G401 (cell line): ENCODE results near the gene NUP98. TPM values are rescaled to one million over a fixed set of nuclear protein-coding genes. Genes with fewer than 3 reads are reported as not detected.
A peak's percentile ranks its signal among the peaks of the same experiment; 100 is the strongest.
"Not testable (repeated sequence)": the region's sequence is repeated elsewhere in the genome, so short reads cannot be mapped to it uniquely, and the experiment has no call there.

Experiments used
- DNase-seq: peaks from one replicate; pipeline ENCODE4 v3.0.0-alpha.2; 2015; ENCODE audit warnings: low spot score
- in situ Hi-C: cut with HindIII; loops from 2 replicates; pipeline ENCODE4 v1.10.0; 2016; ENCODE audit warnings: low sequenced_read_pairs, mixed read lengths
- total RNA-seq: library from RNA; depleted of rRNA; stranded (reverse); fragments of >200 nt; shearing (Covaris generic); gene quantifications from 2 replicates; pipeline ENCODE4 v1.2.3, GENCODE V29; 2014

The NUP98 gene
- total RNA-seq, 1 experiment from 2014 or later: 150 TPM

DNA sequence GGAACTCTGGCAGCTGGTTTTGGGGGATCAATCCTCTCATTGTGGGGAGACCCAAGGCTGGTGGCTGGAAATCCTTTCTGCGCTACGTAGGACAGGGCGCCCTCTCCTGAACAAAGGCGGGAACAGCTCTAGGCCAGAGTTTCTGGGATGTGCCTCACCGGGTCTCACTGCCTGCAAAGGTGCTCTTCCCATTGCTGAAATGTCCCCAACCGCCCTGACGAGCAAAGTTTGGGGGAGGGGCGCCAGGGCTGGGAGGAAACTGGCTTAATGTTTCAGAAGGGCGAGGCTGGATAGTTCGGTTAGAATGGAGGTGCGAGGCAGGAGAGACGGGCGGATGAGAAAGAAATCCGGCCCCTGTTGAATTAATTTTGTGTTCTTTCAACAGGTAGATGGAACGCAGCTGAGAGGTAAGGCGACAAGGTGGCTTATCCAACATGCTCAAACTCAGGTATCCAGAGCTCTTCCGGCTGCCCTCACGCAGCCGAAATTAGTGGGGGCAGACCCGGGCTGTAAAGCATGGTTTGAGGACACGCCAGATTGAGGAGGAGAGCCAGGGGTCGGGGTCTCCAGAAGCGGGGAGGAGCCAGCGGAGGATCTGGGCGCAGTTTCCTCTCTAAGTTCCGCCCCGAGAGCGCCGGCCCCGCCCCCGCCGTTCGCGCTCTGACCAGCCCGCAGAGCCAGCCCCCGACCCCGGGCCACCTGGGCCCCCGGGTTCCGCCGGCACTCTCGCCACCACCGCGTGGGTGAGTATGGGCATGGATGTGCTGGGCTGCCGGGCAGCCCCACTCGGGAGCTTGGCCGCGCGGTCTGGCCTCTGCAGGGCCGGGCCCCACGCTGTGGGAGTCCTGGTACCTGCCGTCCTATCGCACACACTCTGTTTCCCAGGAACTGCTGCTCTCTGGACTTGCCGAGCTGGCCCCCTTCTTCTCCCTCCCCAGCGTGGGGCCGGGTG is 10.8 kb upstream of the NUP98 start, which contains the start of gene PGAP2:
Gene PGAP2, plus strand, starts transcription at position 652 of the 952 bp plus-strand sequence. CDS start 2,700 bp downstream, outside the sequence.
- in situ Hi-C loops: no loop called here
- DNase-seq: peak; percentile 66

DNA sequence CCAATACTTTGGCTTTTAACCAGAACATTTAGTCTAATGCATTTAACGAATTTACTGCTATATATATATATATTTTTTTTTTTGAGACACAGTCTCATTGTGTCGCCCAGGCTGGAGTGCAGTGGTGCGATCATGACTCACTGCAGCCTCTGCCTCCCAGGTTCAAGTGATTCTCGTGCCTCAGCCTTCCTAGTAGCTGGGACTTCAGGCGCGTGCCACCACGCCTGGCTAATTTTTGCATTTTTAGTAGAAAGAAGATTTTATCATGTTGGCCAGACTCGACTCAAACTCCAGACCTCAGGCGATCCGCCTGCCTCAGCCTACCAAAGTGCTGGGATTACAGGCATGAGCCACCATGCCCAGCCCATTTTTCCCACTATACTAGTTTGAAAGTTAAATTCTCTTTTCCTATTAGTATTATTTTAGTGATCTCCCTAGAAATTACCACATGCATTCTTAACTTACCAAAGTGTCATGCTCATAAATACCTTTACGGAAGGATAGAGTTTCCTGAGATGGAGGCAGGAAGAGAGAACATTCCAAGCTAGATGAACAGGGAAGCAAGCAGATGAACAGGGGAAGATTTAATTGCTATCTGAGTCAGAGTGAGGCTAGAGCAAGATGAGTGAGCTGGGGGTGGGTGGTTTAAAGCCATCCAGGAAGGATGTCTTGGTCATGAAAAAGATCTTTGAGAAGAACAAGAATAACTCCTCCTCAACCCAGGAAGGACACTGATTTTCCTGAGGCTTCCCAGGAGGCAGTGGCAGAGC is 6.6 kb upstream of the NUP98 start:
- in situ Hi-C loops: no loop called here
- DNase-seq: no peak

GRCh38 chr11:3802011-3802790 is 4.8 kb upstream of the NUP98 start:
- no peak for DNase-seq
- in situ Hi-C loops: no loop called here

DNA sequence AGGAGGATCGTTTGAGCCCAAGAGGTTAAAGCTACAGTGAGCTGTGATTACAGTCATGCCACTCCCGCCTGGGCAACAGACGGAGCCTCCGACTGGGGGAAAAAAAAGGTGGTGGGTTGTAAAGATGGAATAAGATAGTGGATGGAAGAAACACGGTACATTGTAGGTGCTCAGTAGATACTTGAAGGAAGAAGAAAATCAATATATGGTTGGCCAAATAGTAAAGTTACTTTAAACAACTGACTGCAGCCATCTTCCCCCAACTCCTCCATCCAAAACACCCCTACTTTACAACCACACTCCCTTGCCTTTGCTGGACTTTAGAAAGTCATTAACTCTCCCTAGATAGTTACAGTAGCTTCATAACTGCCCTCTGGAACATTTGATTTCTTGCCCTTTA is 2.5 kb upstream of the NUP98 start:
- DNase-seq: no peak
- in situ Hi-C loops: loop anchor here (5.0 kb wide), 1 partner anchor 38 kb away; no protein-coding TSS in a partner anchor

DNA sequence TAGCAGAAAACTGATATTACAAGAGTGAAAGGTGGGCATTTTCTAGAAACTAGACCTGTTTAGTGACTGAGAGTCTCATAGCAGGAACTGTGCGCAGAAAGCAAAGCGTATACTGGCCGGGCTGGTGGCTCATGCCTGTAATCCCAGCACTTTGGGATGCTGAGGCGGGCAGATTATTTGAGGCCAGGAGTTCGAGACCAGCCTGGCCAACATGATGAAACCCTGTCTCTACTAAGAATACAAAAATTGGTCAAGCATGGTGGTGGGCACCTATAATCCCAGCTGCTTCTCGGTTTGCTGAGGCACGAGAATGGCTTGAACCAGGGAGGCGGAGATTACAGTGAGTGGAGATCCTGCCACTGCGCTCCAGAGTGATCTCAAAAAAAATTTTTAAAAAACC is 1.8 kb upstream of the NUP98 start:
- no peak for DNase-seq
- in situ Hi-C loops: loop anchor here (5.0 kb wide), 1 partner anchor 37 kb away; no protein-coding TSS in a partner anchor

DNA sequence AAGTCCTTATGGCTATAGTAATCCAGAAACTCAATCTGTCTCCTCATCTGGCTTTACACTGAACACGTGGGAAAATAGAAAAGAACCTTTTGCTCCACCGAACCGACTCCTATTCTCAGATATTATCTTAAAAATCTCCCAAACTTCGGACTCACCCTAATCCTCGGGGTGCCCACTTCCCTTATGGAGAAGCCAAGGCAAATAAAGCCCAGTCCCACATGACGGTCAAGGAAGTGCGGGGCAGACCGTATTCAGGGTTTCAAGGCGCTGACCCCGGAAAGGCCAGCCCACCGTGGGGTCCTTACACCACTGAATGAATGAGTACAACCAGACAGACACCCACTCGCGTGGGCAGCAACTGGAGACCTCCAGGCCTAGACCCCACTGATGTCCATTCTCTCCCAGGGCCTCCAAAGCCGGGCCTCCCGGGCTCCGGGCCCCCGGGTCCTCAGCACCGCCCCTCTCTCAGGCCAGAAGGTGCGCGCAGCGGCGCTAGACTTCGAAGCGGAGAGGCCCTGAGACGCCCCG is 489 bp downstream of the NUP98 start:
- in situ Hi-C loops: loop anchor here (5.0 kb wide), 1 partner anchor 35 kb away; no protein-coding TSS in a partner anchor
- no peak for DNase-seq

- in situ Hi-C loops: loop anchor here (5.0 kb wide), 1 partner anchor 34 kb away; no protein-coding TSS in a partner anchor
- DNase-seq: no peak
These were observed 1.0 kb downstream of the NUP98 start for GRCh38 chr11:3796346-3796745.

DNA sequence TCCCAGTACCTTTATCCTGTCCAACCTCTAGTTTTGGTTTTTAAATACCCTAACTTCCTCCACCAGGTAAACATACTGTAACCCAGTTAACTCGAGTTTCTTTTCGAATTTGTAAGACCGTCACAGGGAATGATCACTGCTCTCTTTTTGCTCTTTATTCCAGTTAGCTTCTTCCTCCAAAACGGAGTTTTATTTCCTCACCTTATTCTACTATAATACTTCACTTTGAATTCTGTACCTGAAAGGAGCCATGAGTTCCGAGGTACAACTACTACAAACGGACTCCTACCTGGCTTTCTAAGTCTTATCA is 1.4 kb downstream of the NUP98 start:
- in situ Hi-C loops: loop anchor here (5.0 kb wide), 1 partner anchor 34 kb away; no protein-coding TSS in a partner anchor
- DNase-seq: no peak

DNA sequence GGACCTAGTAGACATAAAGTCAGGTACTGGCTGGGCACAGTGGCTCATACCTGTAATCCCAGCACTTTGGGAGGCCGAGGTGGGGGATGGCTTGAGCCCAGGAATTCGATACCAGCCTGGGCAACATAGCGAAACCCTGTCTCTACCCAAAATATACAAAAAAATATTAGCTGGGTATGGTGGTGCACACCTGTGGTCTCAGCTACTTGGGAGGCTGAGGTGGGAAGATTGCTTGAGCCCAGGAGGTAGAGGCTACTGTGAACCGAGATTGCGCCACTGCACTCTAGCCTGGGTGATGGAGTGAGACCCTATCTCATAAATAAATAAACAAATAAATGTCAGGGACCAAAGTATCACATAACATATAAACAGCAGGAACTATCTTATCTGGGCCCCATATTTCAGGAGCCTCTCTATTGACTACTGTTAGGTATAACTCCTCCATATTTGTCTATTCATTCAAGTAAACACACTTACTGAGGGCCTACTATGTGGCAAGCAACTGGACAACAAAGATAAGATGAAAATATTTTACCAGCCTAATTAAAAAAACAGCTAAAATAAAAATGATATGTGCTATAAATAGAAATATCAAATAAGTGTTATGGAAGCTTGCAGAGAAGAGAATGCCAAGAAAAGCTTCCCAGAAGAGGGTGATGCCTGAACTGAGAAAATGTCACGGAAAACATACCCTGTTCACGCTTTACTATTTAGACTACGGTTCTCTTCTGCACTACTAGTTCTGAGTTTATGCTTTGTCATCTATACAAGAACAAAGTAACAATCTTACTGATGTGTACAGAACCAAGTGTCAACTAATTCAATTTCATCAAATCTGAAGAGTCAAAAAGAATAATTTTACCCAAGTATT is 2.0 kb downstream of the NUP98 start:
- DNase-seq: no peak
- in situ Hi-C loops: loop anchor here (5.0 kb wide), 1 partner anchor 33 kb away; no protein-coding TSS in a partner anchor

DNA sequence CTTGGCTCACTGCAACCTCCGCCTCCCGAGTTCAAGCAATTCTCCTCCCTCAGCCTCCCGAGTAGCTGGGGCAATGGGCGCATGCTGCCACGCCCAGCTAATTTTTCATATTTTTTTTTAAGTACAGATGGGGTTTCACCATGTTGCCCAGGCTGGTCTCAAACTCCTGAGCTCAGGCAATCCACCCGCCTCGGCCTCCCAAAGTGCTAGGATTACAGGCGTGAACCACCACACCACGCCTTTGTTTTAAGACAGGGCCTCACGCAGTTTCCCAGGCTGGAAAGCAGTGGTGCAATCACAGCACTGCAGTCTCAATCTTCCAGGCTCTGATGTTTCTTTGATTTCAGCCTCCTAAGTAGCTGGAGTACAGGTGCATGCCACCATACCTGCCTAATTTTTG is 3.0 kb downstream of the NUP98 start:
- in situ Hi-C loops, DNase-seq: not testable (repeated sequence)

- in situ Hi-C loops: no loop called here
- no peak for DNase-seq
These were observed 10.4 kb downstream of the NUP98 start for GRCh38 chr11:3786781-3787428.

DNA sequence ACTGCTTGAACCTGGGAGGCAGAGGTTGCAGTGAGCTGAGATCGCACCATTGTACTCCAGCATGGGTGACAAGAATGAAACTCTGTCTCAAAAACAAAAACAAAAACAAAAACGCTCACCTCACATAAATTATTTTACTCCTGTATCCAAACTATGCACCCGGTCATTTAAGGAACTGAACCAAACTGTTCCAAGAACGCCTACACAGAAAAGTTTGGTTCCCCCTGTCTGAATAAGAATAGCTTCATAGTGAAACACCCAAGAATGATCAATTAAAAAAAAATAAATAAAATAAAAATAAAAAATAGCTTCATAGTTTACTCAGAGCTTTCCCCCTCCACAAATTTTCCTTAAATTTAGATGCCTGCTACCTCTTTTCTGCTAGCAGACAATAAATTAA is 13.7 kb downstream of the NUP98 start:
- in situ Hi-C loops: no loop called here

DNA sequence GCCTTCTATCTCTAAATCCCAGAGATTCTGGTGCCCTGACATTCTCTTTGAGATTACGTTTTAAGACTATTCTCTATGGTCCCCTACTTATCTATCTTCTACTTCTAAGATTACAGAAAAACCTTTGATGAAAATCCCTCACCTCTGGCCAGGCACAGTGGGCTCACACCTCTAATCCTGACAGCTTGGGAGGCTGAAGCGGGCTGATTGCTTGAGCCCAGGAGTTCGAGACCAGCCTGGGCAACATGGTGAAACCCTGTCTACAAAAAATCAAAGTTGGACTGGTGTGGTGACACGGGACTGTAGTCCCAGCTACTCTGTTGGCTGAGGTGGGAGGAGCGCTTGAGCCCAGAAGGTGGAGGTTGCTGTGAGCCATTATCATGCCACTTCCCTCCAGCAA is 14.4 kb downstream of the NUP98 start:
- in situ Hi-C loops: no loop called here
- no peak for DNase-seq

More for the DNA sequence above, 13.7 kb downstream of the NUP98 start:
- DNase-seq: no peak

DNA sequence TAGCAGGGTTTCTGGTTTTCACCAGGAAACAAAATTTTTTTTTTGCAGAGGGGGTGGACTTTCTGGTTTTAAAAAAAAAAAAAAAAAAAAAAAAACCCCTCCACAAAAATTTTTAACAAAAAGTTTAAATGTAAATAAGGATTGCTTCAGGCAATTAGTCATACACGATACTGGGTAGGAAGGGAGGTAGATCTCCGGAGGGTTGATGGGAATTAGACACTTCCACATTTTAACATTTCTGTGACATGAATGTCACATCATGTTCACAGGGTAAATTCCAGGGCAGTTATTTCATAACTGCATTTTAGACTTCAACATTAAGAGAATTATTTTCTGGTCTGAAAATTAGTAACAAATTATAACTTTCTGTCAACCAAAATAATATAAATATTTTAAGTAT is 15.9 kb downstream of the NUP98 start:
- DNase-seq: no peak
- in situ Hi-C loops: no loop called here

DNA sequence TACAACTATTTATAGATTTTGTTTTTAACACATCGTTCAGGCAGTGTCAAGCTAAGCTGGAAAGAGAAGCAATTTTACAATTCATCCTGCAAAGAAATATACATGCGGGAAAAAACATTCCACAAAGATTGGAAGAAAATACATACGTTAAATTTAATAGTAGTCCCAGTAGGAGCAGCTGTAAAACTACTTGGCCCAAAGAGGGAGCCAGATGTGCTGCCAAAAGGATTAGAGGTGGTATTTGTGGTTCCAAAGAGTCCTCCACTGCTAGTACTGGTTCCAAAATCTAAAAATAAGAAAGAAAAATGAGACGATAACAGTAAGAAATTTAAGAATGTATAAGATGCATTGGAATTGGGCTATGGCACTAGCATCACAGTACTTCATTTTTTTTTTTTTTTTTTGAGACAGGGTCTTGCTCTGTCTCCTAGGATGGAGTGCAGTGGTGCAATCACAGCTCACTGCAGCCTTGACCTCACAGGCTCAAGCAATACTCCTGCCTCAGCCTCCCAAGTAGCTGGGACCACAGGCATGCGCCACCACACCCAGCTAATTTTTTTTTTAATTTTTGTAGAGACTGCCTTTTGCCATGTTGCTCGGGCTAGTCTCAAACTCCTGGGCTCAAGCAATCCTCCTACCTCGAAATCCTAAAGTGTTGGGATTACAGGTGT is 21.5 kb downstream of the NUP98 start:
- in situ Hi-C loops: no loop called here
- DNase-seq: no peak

- DNase-seq: no peak
- in situ Hi-C loops: no loop called here
These were observed 24.2 kb downstream of the NUP98 start for GRCh38 chr11:3773180-3773579.

DNA sequence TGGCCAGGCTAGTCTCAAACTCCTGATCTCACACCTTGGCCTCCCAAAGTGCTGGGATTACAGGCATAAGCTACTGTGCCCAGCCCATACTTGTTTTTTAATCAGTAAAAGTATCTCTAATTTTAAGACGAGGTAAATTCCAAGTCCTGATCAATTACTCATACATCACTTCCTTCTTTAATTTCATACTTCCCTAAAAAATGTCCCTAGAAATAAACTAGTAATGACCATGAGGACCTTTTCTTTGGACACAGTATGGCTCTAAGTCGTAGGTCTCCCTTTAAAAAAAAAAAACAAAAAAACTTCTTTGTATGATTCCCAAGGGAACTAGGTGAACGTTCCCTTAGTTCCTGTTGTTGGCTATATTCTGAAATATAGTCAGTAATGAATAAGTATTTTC is 29.8 kb downstream of the NUP98 start:
- in situ Hi-C loops: loop anchor here (10.0 kb wide), 1 partner anchor 53 kb away; no protein-coding TSS in a partner anchor
- DNase-seq: no peak
